ENCODE results near the gene YPEL2. TPM values are rescaled to one million over a fixed set of nuclear protein-coding genes. Genes with fewer than 3 reads are reported as not detected.

The YPEL2 gene
- total RNA-seq, 1 experiment from 2014 or later, result 0.98 TPM

DNA sequence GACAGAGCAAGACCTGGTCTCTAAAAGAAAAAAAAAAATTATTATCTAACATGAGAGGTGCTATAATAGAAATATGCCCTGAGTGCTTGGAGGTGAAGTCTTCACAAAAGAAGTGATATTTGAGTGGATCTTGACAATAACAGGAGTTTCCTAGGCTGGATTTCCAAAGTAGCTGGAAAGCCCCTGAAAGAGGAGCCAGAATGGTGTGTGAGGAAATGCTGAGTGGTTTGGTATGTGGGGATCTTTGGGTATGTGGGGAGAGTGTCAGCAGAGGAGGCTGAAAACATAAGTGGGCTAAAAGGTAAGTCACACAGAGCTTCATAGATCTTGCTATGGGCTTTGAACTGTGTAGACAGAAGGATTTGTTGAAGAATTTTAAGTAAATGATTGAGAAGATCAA is 100.1 kb downstream of the YPEL2 start:
- H4K20me1 ChIP-seq (ENCODE audit: control insufficient read depth, insufficient read depth, insufficient read length), result no peaks in the 10 kb centered on the region
- no peaks in the 10 kb centered on the region for H3K4me1 ChIP-seq (ENCODE audit: insufficient read depth, low read length)
- no peak overlapping the region for H2AFZ ChIP-seq (ENCODE audit: low read length)
- no peaks in the 10 kb centered on the region for H3K27me3 ChIP-seq (ENCODE audit: insufficient read depth, low read length)
- H4K8ac ChIP-seq (replicated peaks; ENCODE audit: insufficient read length, low read depth, low read length), result no peak overlapping the region
- no peaks in the 10 kb centered on the region for H3K36me3 Mint-ChIP-seq (ENCODE audit: insufficient read depth in 1 of 3, low read depth in 3 of 3)
- H3K4me3 Mint-ChIP-seq, result no peak overlapping the region
- H3K4me1 Mint-ChIP-seq, result peaks cover 0 to 5% of the 10 kb centered on the region in 2 experiments; a peak in 1 of 4 replicates
- no peaks in the 10 kb centered on the region for H3K23me2 ChIP-seq (ENCODE audit: insufficient read length, low read depth, low read length, poor library complexity, severe bottlenecking)
- H3K27ac ChIP-seq (ENCODE audit: insufficient read length, low read depth, low read length), result no peak overlapping the region
- no peaks in the 10 kb centered on the region; a peak in 1 of 5 replicates for H3K9me3 Mint-ChIP-seq
- no peaks in the 10 kb centered on the region for H3K9me3 ChIP-seq (ENCODE audit: control insufficient read depth, low read depth, low read length)
- no peak overlapping the region for H3K4me2 ChIP-seq (ENCODE audit: insufficient read depth, insufficient read length, low read length)
- no peak overlapping the region for H3T11ph ChIP-seq (ENCODE audit: low read length)
- H3K14ac ChIP-seq (ENCODE audit: insufficient read depth, low read length), result no peak overlapping the region
- no peak overlapping the region for H3K23ac ChIP-seq (ENCODE audit: insufficient read length, low read depth, low read length)
- H2AK5ac ChIP-seq (ENCODE audit: insufficient read length, low read length), result no peak overlapping the region
- H2BK120ac ChIP-seq (ENCODE audit: low read depth, low read length, poor library complexity, severe bottlenecking), result no peak overlapping the region
- no peak overlapping the region for H3K9ac ChIP-seq (ENCODE audit: extremely low read depth, insufficient read length, low read length)
- H3K18ac ChIP-seq (ENCODE audit: insufficient read length, low read depth, low read length), result no peak overlapping the region
- no peaks in the 10 kb centered on the region for H3K79me1 ChIP-seq (ENCODE audit: insufficient read depth, low read depth, low read length, poor library complexity, severe bottlenecking)
- H4K5ac ChIP-seq (ENCODE audit: insufficient read length, low read depth, low read length), result no peak overlapping the region
- no peak for TF ChIP-seq CTCF (conservative IDR thresholded peaks at IDR 0.05)
- no peak overlapping the region for H4K91ac ChIP-seq (ENCODE audit: insufficient read length, low read depth, low read length)
- no peak overlapping the region for H2BK12ac ChIP-seq (ENCODE audit: insufficient read length, low read depth, low read length)
- no peak overlapping the region for H2BK15ac ChIP-seq (ENCODE audit: low read depth, low read length)
- H3K4ac ChIP-seq (ENCODE audit: low read depth, low read length), result no peak overlapping the region
- H3K27me3 Mint-ChIP-seq (ENCODE audit: low read depth), result no peaks in the 10 kb centered on the region; the same call in 1 of the 2 replicates
- H3K27ac Mint-ChIP-seq, result no peak overlapping the region
- no peak overlapping the region for H3K56ac ChIP-seq (ENCODE audit: insufficient read length, low read depth, low read length)
- no peak overlapping the region for H2BK5ac ChIP-seq (ENCODE audit: insufficient read length, low read length)
- no peaks in the 10 kb centered on the region for H3K79me2 ChIP-seq (ENCODE audit: insufficient read depth, low read length)
- no peak overlapping the region for H2BK20ac ChIP-seq (ENCODE audit: low read depth, low read length, poor library complexity, severe bottlenecking)
- no peak for DNase-seq
